SK-N-SH treated with all-trans-retinoic acid at 6 μM for 48 hours (cell line): Measurements from ENCODE around the gene AMPD3.

Experiments
- BACH2 ChIP-seq: fragments of 250-450 bp; sonication (Bioruptor Pico); IDR thresholded peaks from 2 replicates; pipeline ENCODE4 v1.9.0; 2021; ENCODE audit warnings: mild to moderate bottlenecking, borderline replicate concordance
- GLIS3 ChIP-seq: fragments of 250-450 bp; sonication (Bioruptor Pico); IDR thresholded peaks from 2 replicates; pipeline ENCODE4 v1.5.0; 2020; ENCODE audit warnings: mild to moderate bottlenecking, moderate library complexity
- ISL1 ChIP-seq: fragments of 250-450 bp; sonication (Bioruptor Pico); IDR thresholded peaks from 2 replicates; pipeline ENCODE4 v2.1.2; 2022; ENCODE audit warnings: mild to moderate bottlenecking, moderate library complexity
- TCF4 ChIP-seq: fragments of 250-450 bp; sonication (Bioruptor Pico); IDR thresholded peaks from 2 replicates; pipeline ENCODE4 v1.8.0; 2021; ENCODE audit warnings: mild to moderate bottlenecking, moderate library complexity, borderline replicate concordance
- TOX ChIP-seq: fragments of 250-450 bp; sonication (Bioruptor Pico); IDR thresholded peaks from 2 replicates; pipeline ENCODE4 v1.8.0; 2021; ENCODE audit warnings: mild to moderate bottlenecking, moderate library complexity, borderline replicate concordance
- ZC3H10 ChIP-seq: fragments of 250-450 bp; sonication (Bioruptor Pico); IDR thresholded peaks from 2 replicates; pipeline ENCODE4 v1.5.1; 2021; ENCODE audit warnings: mild to moderate bottlenecking, moderate library complexity
- ZFP3 ChIP-seq: fragments of 250-450 bp; sonication (Bioruptor Pico); IDR thresholded peaks from 2 replicates; pipeline ENCODE4 v1.5.0; 2020; ENCODE audit warnings: mild to moderate bottlenecking, moderate library complexity
- ZNF565 ChIP-seq: fragments of 450-650 bp; formaldehyde crosslinking; conservative IDR thresholded peaks from 2 replicates; pipeline ENCODE4 v1.5.0; 2020; ENCODE audit warnings: low read depth, mild to moderate bottlenecking, moderate library complexity
- TF ChIP-seq, protein P1 (sequence below): fragments of 250-450 bp; sonication (Bioruptor Pico); IDR thresholded peaks from 2 replicates; pipeline ENCODE4 v1.8.0; 2021; ENCODE audit warnings: low read depth, mild to moderate bottlenecking, moderate library complexity, borderline replicate concordance
- TF ChIP-seq, protein P2 (sequence below): fragments of 250-450 bp; sonication (Bioruptor Pico); IDR thresholded peaks from 2 replicates; pipeline ENCODE4 v1.5.1; 2020; ENCODE audit warnings: low read depth, mild to moderate bottlenecking, moderate library complexity
- TF ChIP-seq, protein P3 (sequence below): fragments of 250-450 bp; sonication (Bioruptor Pico); IDR thresholded peaks from 2 replicates; pipeline ENCODE4 v1.8.0; 2020; ENCODE audit warnings: mild to moderate bottlenecking, moderate library complexity, borderline replicate concordance

- TF ChIP-seq, protein P1, sequence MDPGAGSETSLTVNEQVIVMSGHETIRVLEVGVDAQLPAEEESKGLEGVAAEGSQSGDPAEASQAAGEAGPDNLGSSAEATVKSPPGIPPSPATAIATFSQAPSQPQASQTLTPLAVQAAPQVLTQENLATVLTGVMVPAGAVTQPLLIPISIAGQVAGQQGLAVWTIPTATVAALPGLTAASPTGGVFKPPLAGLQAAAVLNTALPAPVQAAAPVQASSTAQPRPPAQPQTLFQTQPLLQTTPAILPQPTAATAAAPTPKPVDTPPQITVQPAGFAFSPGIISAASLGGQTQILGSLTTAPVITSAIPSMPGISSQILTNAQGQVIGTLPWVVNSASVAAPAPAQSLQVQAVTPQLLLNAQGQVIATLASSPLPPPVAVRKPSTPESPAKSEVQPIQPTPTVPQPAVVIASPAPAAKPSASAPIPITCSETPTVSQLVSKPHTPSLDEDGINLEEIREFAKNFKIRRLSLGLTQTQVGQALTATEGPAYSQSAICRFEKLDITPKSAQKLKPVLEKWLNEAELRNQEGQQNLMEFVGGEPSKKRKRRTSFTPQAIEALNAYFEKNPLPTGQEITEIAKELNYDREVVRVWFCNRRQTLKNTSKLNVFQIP (CRISPR knock-in tag) = no peak
- TF ChIP-seq, protein P2, sequence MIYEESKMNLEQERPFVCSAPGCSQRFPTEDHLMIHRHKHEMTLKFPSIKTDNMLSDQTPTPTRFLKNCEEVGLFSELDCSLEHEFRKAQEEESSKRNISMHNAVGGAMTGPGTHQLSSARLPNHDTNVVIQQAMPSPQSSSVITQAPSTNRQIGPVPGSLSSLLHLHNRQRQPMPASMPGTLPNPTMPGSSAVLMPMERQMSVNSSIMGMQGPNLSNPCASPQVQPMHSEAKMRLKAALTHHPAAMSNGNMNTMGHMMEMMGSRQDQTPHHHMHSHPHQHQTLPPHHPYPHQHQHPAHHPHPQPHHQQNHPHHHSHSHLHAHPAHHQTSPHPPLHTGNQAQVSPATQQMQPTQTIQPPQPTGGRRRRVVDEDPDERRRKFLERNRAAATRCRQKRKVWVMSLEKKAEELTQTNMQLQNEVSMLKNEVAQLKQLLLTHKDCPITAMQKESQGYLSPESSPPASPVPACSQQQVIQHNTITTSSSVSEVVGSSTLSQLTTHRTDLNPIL (CRISPR knock-in tag) = no peak
- TF ChIP-seq ZFP3 (CRISPR knock-in tag) = no peak
- no peak for TF ChIP-seq GLIS3 (CRISPR knock-in tag)
- no peak for TF ChIP-seq TOX (CRISPR knock-in tag)
- no peak for TF ChIP-seq BACH2 (CRISPR knock-in tag)
- TF ChIP-seq, protein P3, sequence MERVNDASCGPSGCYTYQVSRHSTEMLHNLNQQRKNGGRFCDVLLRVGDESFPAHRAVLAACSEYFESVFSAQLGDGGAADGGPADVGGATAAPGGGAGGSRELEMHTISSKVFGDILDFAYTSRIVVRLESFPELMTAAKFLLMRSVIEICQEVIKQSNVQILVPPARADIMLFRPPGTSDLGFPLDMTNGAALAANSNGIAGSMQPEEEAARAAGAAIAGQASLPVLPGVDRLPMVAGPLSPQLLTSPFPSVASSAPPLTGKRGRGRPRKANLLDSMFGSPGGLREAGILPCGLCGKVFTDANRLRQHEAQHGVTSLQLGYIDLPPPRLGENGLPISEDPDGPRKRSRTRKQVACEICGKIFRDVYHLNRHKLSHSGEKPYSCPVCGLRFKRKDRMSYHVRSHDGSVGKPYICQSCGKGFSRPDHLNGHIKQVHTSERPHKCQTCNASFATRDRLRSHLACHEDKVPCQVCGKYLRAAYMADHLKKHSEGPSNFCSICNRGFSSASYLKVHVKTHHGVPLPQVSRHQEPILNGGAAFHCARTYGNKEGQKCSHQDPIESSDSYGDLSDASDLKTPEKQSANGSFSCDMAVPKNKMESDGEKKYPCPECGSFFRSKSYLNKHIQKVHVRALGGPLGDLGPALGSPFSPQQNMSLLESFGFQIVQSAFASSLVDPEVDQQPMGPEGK (CRISPR knock-in tag) = no peak
- no peak for TF ChIP-seq ZC3H10
- no peak for TF ChIP-seq TCF4 (CRISPR knock-in tag)
- no peak for TF ChIP-seq ISL1 (CRISPR knock-in tag)
- TF ChIP-seq ZNF565 (CRISPR knock-in tag) = no peak
Observed at GRCh38 chr11:10450462-10451425, 4.3 kb upstream of the AMPD3 start.
